ENCODE results near the gene C1QTNF9. TPM values are rescaled to one million over a fixed set of nuclear protein-coding genes. Genes with fewer than 3 reads are reported as not detected.

Gene C1QTNF9
- polyA plus RNA-seq, 1 donor (not counting 4 experiments of a cell fraction or from before 2014, with no cell fraction given): not detected

GRCh38 chr13:24271231-24271600 lies 38.2 kb upstream of the C1QTNF9 start:
- H4K20me1 ChIP-seq (ENCODE audit: control insufficient read depth, extremely low read depth, insufficient read depth, low read length): no peaks in the 10 kb centered on the region
- dilution Hi-C loops (cut with MboI; ENCODE audit: extremely low pct_ligation_motif_present, low sequenced_read_pairs): no loop called here
- FAIRE-seq (no peak), DNase-seq (ENCODE audit: low read depth, low spot score) (no peak)
- H3K9me1 ChIP-seq (ENCODE audit: control insufficient read depth, extremely low read depth, insufficient read depth, low read length): no peaks in the 10 kb centered on the region
- no peaks in the 10 kb centered on the region for H3K36me3 ChIP-seq (ENCODE audit: control insufficient read depth in 2 of 2, extremely low read depth in 1 of 2, insufficient read depth in 2 of 2, low read length in 2 of 2)
- H3K79me2 ChIP-seq (ENCODE audit: control insufficient read depth, insufficient read depth, low read length): no peaks in the 10 kb centered on the region
- peaks cover 22% of the 10 kb centered on the region for H3K4me1 ChIP-seq (ENCODE audit: control insufficient read depth, extremely low read depth, insufficient read depth, low read length)
- no peaks in the 10 kb centered on the region for H3K9me3 ChIP-seq (ENCODE audit: control insufficient read depth, low read depth, low read length)
- no peak overlapping the region for H3K27ac ChIP-seq (ENCODE audit: control insufficient read depth, insufficient read depth, low read length)
- H3K9ac ChIP-seq (ENCODE audit: control insufficient read depth, extremely low read depth, insufficient read depth, low read length): no peak overlapping the region
- no peaks in the 10 kb centered on the region for H3K27me3 ChIP-seq (ENCODE audit: control insufficient read depth, extremely low read depth, insufficient read depth, low read length)
- TF ChIP-seq, protein P1, sequence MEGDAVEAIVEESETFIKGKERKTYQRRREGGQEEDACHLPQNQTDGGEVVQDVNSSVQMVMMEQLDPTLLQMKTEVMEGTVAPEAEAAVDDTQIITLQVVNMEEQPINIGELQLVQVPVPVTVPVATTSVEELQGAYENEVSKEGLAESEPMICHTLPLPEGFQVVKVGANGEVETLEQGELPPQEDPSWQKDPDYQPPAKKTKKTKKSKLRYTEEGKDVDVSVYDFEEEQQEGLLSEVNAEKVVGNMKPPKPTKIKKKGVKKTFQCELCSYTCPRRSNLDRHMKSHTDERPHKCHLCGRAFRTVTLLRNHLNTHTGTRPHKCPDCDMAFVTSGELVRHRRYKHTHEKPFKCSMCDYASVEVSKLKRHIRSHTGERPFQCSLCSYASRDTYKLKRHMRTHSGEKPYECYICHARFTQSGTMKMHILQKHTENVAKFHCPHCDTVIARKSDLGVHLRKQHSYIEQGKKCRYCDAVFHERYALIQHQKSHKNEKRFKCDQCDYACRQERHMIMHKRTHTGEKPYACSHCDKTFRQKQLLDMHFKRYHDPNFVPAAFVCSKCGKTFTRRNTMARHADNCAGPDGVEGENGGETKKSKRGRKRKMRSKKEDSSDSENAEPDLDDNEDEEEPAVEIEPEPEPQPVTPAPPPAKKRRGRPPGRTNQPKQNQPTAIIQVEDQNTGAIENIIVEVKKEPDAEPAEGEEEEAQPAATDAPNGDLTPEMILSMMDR (optimal IDR thresholded peaks at IDR 0.05 in 1 of 3, IDR thresholded peaks at IDR 0.05 in 1 of 3, conservative IDR thresholded peaks at IDR 0.05 in 1 of 3; ENCODE audit: extremely low read depth in 1 of 3, insufficient read depth in 2 of 3, low read length in 3 of 3): no peak
- no peak for TF ChIP-seq EZH2 (IDR thresholded peaks at IDR 0.05; ENCODE audit: low read length)
- no peak overlapping the region for H3K4me3 ChIP-seq (ENCODE audit: control insufficient read depth in 2 of 3, extremely low read depth in 1 of 3, insufficient read depth in 2 of 3, low read depth in 1 of 3, low read length in 3 of 3)
- peak overlapping the region; percentile 97 for H2AFZ ChIP-seq (ENCODE audit: control insufficient read depth, low read length)
- peak overlapping the region; percentile 90 for H3K4me2 ChIP-seq (ENCODE audit: control insufficient read depth, extremely low read depth, insufficient read depth, low read depth, low read length)

DNA sequence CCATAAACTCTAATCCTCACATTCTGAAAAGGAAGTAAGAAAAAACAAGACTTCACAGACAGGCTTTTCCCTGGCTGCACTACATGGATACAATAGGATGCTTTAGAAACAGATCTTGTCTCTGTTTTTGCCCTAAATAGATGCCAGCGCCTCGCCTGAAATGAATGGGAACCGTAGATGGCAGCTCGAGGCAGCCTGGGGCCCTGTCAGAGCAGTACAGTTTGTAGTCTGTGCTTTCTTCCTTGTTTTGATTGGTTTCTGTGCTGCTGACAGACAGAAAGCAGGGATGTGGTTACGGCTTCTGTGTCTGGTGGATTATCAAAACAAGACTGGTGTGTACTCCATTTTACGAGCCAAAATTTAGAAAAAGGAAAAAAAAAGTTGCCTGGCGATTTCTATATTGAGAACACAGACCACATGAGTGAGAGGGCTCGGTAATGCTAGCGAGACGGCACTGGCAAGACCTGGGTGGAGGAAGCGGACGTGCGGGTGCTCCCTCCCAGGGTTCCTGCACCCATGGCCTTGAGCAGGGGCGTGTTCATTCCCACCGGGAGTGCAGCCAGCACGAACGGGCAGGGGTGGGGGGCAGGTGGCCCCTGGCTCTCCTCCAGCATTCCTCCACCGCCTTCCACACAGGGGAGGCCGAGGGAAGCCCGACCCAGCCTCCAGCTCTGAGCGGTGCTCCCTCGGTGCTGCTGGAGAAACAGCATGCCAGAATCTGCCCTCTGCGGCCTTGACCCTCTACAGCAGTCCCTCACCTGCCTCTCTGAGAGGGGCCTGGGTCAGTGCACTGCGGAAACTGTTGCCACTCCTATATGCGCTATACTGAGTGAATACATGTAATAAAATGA lies 37.6 kb upstream of the C1QTNF9 start:
- H4K20me1 ChIP-seq (ENCODE audit: control insufficient read depth, extremely low read depth, insufficient read depth, low read length): no peaks in the 10 kb centered on the region
- H3K79me2 ChIP-seq (ENCODE audit: control insufficient read depth, insufficient read depth, low read length): no peaks in the 10 kb centered on the region
- dilution Hi-C loops (cut with MboI; ENCODE audit: extremely low pct_ligation_motif_present, low sequenced_read_pairs): no loop called here
- H3K9me3 ChIP-seq (ENCODE audit: control insufficient read depth, low read depth, low read length): no peaks in the 10 kb centered on the region
- peaks cover 22% of the 10 kb centered on the region for H3K4me1 ChIP-seq (ENCODE audit: control insufficient read depth, extremely low read depth, insufficient read depth, low read length)
- H3K4me3 ChIP-seq (ENCODE audit: control insufficient read depth in 2 of 3, extremely low read depth in 1 of 3, insufficient read depth in 2 of 3, low read depth in 1 of 3, low read length in 3 of 3): peak overlapping the region; percentile 14 to 60 (median 55)
- no peak for DNase-seq (ENCODE audit: low read depth, low spot score)
- TF ChIP-seq EZH2 (IDR thresholded peaks at IDR 0.05; ENCODE audit: low read length): peak; percentile 21
- TF ChIP-seq, protein P1 (optimal IDR thresholded peaks at IDR 0.05 in 1 of 3, IDR thresholded peaks at IDR 0.05 in 1 of 3, conservative IDR thresholded peaks at IDR 0.05 in 1 of 3; ENCODE audit: extremely low read depth in 1 of 3, insufficient read depth in 2 of 3, low read length in 3 of 3): no peak
- H3K36me3 ChIP-seq (ENCODE audit: control insufficient read depth in 2 of 2, extremely low read depth in 1 of 2, insufficient read depth in 2 of 2, low read length in 2 of 2): no peaks in the 10 kb centered on the region
- peak overlapping the region; percentile 90 for H3K4me2 ChIP-seq (ENCODE audit: control insufficient read depth, extremely low read depth, insufficient read depth, low read depth, low read length)
- H2AFZ ChIP-seq (ENCODE audit: control insufficient read depth, low read length): peak overlapping the region; percentile 97
- FAIRE-seq: no peak
- no peaks in the 10 kb centered on the region for H3K27me3 ChIP-seq (ENCODE audit: control insufficient read depth, extremely low read depth, insufficient read depth, low read length)
- peak overlapping the region; percentile 20 for H3K27ac ChIP-seq (ENCODE audit: control insufficient read depth, insufficient read depth, low read length)
- H3K9me1 ChIP-seq (ENCODE audit: control insufficient read depth, extremely low read depth, insufficient read depth, low read length): no peaks in the 10 kb centered on the region
- H3K9ac ChIP-seq (ENCODE audit: control insufficient read depth, extremely low read depth, insufficient read depth, low read length): peak overlapping the region; percentile 52
